Ishikawa (cell line): ENCODE data around the gene RPSA.

Source experiments
- CEBPB ChIP-seq: IDR thresholded peaks from 2 replicates; pipeline ENCODE4 v1.6.1; 2012
- CREB1 ChIP-seq: IDR thresholded peaks from 2 replicates; pipeline ENCODE4 v1.6.1; 2012; ENCODE audit warnings: low read depth
- EGR1 ChIP-seq: IDR thresholded peaks from 2 replicates; pipeline ENCODE4 v1.6.1; 2012
- EP300 ChIP-seq: IDR thresholded peaks from 2 replicates; pipeline ENCODE4 v1.6.1; 2012; ENCODE audit warnings: borderline replicate concordance
- FOXM1 ChIP-seq: IDR thresholded peaks from 2 replicates; pipeline ENCODE4 v1.6.1; 2012; ENCODE audit warnings: low read depth, borderline replicate concordance
- MAX ChIP-seq: IDR thresholded peaks from 2 replicates; pipeline ENCODE4 v1.6.1; 2012
- NFIC ChIP-seq: IDR thresholded peaks from 2 replicates; pipeline ENCODE4 v1.6.1; 2012
- RAD21 ChIP-seq: IDR thresholded peaks from 2 replicates; pipeline ENCODE4 v1.6.1; 2012; ENCODE audit warnings: low read depth
- REST ChIP-seq: IDR thresholded peaks from 2 replicates; pipeline ENCODE4 v1.6.1; 2012; ENCODE audit warnings: low read depth, mild to moderate bottlenecking
- TAF1 ChIP-seq: IDR thresholded peaks from 2 replicates; pipeline ENCODE4 v1.6.1; 2012; ENCODE audit warnings: low read depth, mild to moderate bottlenecking
- TCF12 ChIP-seq: IDR thresholded peaks from 2 replicates; pipeline ENCODE4 v1.6.1; 2012; ENCODE audit warnings: low read depth
- TEAD4 ChIP-seq: IDR thresholded peaks from 2 replicates; pipeline ENCODE4 v1.6.1; 2012
- USF1 ChIP-seq: IDR thresholded peaks from 2 replicates; pipeline ENCODE4 v1.6.1; 2012
- YY1 ChIP-seq: IDR thresholded peaks from 2 replicates; pipeline ENCODE4 v1.6.1; 2012; ENCODE audit warnings: low read depth
- ZBTB7A ChIP-seq: IDR thresholded peaks from 2 replicates; pipeline ENCODE4 v1.6.1; 2012; ENCODE audit warnings: low read depth

Gene RPSA

GRCh38 chr3:39404943-39405686 lies 1.4 kb upstream of the RPSA start:
- no peak for TF ChIP-seq CREB1

- TF ChIP-seq FOXM1: no peak
- TF ChIP-seq CREB1: no peak
- TF ChIP-seq EGR1: no peak
- TF ChIP-seq EP300: no peak
- TF ChIP-seq USF1: no peak
- TF ChIP-seq ZBTB7A: no peak
- no peak for TF ChIP-seq YY1
- no peak for TF ChIP-seq CEBPB
- no peak for TF ChIP-seq RAD21
- TF ChIP-seq REST: no peak
- no peak for TF ChIP-seq NFIC
- TF ChIP-seq MAX: no peak
- TF ChIP-seq TEAD4: no peak
- no peak for TF ChIP-seq TCF12
- no peak for TF ChIP-seq TAF1
Measured at GRCh38 chr3:39405687-39406367, 693 bp upstream of the RPSA start.

GRCh38 chr3:39407259-39407629 lies 724 bp downstream of the RPSA start:
- TF ChIP-seq CREB1 (no peak), REST (no peak), USF1 (no peak), EP300 (no peak)

GRCh38 chr3:39407773-39408492 lies 1.4 kb downstream of the RPSA start:
- TF ChIP-seq TEAD4 (no peak), EGR1 (no peak), MAX (no peak), REST (no peak), TCF12 (no peak), CREB1 (no peak), CEBPB (no peak), NFIC (no peak), EP300 (no peak), FOXM1 (no peak), USF1 (no peak), YY1 (no peak), ZBTB7A (no peak), TAF1 (no peak)
